ENCODE results near the gene ARHGAP42.

DNA sequence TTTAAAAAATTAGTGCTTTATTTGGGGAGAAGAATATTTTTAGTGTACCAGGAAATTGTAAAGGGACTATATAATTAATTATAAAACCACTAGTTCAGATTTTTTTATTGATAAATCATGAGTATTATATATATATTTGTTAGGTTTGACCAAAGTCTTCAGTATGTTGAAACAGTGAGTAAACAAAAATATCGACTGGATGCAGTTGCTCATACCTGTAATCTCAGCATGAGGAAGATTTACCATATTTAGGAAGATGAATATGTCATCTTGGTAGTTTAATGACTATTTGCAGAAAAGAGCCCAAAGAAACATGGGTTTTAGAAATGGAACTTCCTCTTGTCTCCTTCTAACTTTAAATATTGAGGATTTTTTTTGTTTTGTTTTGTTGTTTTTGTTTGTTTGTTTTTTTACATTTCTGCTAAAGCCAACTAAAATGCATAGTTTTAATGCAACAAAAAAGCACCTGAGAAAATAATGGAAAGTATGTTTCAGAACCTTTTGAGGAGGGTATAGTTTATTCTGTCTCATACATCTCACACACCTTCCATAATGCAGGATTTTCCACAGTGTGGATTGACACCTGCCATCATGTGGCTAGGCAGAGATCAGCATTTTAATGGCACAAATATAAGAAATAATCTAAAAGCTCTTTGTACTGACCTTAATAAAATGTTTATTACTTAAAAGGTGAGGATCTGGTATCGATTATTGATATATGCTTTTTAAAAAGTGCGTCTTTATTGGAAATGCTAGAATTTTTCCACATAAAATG is 114.3 kb downstream of the ARHGAP42 start:
- TF ChIP-seq, protein P1, sequence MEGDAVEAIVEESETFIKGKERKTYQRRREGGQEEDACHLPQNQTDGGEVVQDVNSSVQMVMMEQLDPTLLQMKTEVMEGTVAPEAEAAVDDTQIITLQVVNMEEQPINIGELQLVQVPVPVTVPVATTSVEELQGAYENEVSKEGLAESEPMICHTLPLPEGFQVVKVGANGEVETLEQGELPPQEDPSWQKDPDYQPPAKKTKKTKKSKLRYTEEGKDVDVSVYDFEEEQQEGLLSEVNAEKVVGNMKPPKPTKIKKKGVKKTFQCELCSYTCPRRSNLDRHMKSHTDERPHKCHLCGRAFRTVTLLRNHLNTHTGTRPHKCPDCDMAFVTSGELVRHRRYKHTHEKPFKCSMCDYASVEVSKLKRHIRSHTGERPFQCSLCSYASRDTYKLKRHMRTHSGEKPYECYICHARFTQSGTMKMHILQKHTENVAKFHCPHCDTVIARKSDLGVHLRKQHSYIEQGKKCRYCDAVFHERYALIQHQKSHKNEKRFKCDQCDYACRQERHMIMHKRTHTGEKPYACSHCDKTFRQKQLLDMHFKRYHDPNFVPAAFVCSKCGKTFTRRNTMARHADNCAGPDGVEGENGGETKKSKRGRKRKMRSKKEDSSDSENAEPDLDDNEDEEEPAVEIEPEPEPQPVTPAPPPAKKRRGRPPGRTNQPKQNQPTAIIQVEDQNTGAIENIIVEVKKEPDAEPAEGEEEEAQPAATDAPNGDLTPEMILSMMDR (IDR thresholded peaks at IDR 0.05): no peak
- TF ChIP-seq POLR2A (IDR thresholded peaks at IDR 0.05): no peak

All from adrenal gland (tissue), 5 donors.